GM21367 (cell line): ENCODE results near the gene CTNNA2.
"Not testable (repeated sequence)": the region's sequence is repeated elsewhere in the genome, so short reads cannot be mapped to it uniquely, and the experiment has no call there.

Experiments
- ATAC-seq: cut with Tn5 transposase; IDR thresholded peaks from one replicate; pipeline ENCODE4 v1.9.1; 2021; ENCODE audit not compliant: unreplicated experiment

The CTNNA2 gene

GRCh38 chr2:80019571-80020460, 507.0 kb downstream of the CTNNA2 start:
- ATAC-seq, result no peak

- ATAC-seq, result no peak
These were observed 509.2 kb downstream of the CTNNA2 start for GRCh38 chr2:80022018-80022417.

GRCh38 chr2:80026040-80026729, 513.3 kb downstream of the CTNNA2 start:
- no peak for ATAC-seq

GRCh38 chr2:80028051-80028450, 515.2 kb downstream of the CTNNA2 start:
- ATAC-seq, result no peak

DNA sequence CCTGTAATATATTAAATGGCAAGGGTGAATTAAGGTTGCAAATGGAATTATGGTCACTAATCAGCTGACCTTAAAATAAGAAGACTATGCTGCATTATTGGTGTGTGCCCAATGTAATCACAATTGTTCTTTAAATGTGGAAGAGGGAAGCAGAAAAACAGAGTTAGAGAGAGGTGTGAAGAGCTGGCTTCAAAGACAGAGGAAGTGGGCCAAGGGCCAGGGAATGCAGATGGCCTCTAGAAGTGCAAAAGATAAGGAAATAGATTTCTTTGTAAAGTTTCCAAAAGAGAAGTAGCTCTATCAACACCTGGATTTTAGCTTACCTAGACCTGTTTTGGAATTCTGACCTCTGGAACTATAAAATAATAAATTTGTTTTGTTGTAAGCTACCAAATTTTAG, 515.7 kb downstream of the CTNNA2 start:
- no peak for ATAC-seq

GRCh38 chr2:80030135-80030534, 517.3 kb downstream of the CTNNA2 start:
- no peak for ATAC-seq

DNA sequence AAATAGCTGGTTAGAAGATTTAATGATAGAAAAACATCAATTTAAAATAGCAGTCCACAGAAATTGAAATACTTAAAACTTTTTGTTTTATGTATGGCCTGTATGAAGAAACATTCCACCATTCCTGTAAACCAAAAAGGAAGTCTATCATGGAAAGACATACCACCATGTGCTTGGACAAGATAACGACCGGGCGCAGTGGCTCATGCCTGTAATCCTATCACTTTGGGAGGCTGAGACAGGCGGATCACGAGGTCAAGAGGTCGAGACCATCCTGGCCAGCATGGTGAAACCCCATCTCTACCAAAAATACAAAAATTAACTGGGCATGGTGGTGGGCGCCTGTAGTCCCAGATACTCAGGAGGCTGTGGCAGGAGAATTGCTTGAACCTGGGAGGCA, 519.8 kb downstream of the CTNNA2 start:
- not testable (repeated sequence) for ATAC-seq

DNA sequence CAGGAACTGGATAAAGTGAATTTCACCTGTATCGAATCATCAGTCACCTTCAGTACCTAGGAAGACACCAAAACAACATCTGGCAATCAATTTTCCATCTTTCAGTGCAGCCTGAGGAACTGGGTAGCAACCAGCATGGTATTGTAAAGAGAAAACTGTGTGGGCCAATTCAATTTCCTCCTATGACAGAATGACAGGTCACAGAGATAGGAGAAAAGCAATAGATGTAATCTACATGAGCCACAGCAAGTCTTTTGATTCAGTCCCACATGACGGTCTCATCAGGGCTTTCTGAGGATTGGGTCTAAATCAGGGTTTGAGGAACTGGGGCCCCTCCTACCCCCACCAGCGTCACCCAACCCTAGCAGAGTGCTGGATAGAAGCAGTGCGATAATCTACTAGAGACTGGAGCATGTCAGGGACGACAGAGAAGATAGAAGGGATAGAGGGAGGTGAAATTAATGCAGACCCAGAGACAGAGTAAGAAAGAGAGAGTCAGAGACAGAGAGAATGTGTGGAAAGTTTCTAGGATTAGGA, 523.0 kb downstream of the CTNNA2 start:
- ATAC-seq, result no peak

DNA sequence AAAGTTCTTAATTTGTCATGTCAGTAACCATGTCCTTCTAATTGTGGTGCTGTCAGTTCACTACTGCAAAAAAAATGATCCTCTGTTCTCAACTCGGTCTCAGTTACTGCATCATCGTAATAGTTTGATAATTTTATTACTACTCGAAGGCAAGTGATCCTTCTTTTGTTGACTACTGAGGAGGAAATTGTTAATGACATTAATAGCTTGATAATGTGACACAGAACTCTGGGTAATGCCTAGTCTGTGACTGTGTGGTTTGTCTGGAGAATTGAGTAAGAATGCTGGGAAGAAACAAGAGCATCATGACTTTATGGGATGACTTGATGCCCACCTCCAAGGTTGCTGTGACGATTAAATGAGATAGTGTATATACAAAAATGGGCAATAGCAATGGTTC, 524.5 kb downstream of the CTNNA2 start:
- no peak for ATAC-seq

DNA sequence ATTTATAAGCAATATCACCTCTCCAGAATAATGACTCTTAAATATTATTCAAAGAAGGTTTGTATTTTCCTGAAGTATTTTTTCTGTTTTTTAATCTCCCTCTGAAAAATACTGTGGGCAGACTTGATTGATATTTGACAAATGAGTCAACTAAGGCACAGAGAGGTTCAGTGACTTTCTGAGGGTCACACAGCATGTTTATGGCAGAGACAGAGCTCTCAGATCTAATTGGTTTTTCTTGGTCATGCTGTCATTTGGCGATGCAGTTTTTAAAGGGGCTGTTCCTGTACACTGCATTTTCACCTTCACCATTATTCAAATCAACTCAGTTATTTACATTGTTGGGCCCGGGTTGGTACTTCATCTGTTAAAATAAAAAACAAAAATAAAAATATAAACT, 527.4 kb downstream of the CTNNA2 start:
- no peak for ATAC-seq

GRCh38 chr2:80042635-80043034, 529.8 kb downstream of the CTNNA2 start:
- ATAC-seq, result no peak

DNA sequence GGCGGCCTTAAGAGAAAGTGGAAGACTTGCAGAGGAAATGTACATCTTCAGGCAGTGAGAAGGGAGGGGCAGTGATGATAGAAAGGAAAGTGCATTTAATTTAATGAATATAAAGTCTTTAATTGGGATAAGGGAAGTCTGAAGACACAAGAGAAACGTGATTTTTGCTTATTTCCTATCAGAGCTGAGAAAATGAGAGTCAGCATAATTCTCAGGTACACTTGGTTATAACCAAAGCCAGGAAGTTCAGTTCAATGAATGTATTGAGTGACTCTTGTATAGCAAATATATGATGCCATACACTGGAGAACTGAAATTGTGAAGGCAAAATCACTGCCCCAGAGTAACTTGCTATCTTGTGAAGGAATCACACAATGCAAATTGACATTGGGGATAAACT, 535.4 kb downstream of the CTNNA2 start:
- ATAC-seq, result no peak

DNA sequence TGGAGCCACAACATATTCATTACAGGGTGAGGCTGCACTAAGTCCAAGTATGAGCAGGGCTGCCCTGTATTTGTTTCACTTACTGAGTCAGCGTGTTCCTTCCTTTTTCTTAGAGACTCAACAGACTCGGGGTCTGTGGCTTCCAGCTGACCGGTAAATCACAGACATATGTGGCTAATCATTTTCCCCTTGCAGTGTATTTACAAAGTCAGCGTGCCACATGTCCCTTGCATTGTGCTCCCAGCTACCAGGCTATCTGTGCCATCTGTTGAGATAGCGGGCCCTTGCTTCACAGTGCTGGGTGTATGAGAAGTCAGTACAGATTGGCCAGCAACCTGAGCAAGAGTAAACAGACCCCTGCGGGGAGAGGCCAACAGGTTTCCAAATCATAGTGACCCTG, 537.4 kb downstream of the CTNNA2 start:
- no peak for ATAC-seq

- no peak for ATAC-seq
These were observed 540.9 kb downstream of the CTNNA2 start for GRCh38 chr2:80053522-80054345.

GRCh38 chr2:80054346-80054675, 541.5 kb downstream of the CTNNA2 start:
- ATAC-seq, result no peak

GRCh38 chr2:80057956-80058355, 545.1 kb downstream of the CTNNA2 start:
- no peak for ATAC-seq

DNA sequence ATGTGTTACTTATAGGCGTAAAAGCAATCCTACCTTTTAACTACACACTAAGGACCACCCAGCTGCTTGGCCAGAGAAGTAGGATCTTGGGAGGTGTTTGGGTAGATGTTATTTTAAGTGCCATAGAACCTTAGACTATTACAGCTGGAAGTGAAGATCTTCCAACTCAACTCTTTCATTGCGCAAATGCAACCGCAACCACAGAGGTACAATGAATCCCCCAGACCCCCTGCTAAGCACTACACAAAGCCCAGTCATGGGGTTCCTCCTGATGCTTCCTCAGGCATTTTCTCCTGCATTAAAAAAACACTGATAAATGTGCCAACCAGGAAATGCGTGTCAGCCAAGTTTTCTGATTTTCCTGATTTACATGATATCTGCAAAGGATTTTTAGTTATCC, 545.7 kb downstream of the CTNNA2 start:
- no peak for ATAC-seq

DNA sequence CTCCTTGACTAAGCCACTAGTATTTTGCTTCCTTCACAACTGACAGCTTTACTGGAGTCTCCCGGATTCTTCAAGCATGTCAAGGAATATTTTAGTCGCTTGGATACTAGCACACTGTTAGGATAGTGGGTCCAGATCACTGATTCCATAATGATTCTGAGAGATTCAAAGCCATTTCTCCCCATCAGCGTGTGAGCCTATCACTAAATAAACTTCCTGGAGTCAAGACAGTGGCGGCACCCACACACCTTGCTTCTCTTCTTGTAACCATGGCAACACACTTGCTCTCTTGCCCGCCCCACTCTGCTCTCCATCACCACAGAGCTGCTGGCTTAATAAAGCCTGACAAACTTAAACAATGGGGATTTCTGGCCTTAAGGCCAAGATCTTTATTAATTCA, 546.6 kb downstream of the CTNNA2 start:
- no peak for ATAC-seq

DNA sequence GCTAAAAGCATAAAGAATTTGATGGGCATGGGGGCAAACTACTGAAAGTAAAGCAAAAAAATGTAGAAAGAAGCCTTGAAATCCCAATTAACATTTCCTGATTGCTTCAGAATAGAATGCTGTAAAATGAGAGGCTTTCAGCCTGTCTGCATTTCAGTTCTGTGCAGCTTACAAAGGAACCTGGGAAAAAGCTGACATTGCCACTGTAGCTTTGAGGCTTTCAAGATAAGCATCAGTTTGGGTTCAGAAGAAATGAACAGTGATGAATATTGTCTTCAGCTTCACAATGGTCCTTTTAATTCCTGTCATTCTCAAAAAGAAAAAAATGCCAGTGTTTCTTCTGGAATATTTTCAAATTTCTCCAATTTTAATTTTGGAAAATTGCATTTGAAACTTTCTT, 549.0 kb downstream of the CTNNA2 start:
- no peak for ATAC-seq

DNA sequence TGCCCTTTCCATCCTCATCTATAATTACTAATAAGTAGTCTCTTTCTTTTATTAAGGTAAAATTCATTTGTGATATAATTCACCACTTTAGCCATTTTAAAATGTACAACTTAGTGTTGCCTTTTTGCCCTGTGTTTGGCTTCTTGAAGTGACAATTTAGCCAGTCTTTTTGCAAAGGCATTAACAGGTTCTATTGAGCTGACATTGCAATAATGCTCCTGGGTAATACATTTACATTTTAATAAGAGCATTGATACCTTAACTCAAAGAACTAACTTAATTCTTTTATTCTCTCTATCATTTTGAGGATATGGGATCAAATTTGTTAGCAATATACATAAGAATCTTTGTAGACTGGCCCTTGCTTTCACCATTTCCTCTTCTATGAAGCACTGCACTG, 549.4 kb downstream of the CTNNA2 start:
- ATAC-seq, result no peak

- no peak for ATAC-seq
These were observed 555.3 kb downstream of the CTNNA2 start for GRCh38 chr2:80068038-80068731.
